NCI-H1694 (cell line): ENCODE measurements around the gene RHPN2.
"Not testable (repeated sequence)": the region's sequence is repeated elsewhere in the genome, so short reads cannot be mapped to it uniquely, and the experiment has no call there.

Experiments
- DNase-seq: peaks from one replicate; lab custom pipeline; 2025; lab: John Stamatoyannopoulos, UW

The RHPN2 gene

DNA sequence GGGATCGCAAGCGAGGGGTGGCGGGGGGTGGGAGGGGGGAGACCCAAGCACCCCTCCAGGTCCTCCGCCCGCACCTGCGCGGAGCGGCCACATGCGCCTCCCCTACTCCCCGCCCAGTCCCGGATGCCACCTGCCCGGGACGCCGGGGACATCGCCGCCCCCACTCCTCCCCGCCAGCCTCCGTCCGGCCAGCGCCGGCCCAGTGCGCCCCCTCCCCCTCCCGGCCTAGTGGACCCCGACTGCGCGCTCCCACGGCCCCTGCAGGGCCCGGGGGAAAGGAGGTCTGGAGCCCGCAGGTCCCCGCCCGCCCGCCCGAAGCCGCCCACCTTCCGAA, 263 bp downstream of the RHPN2 start:
- DNase-seq = no peak

DNA sequence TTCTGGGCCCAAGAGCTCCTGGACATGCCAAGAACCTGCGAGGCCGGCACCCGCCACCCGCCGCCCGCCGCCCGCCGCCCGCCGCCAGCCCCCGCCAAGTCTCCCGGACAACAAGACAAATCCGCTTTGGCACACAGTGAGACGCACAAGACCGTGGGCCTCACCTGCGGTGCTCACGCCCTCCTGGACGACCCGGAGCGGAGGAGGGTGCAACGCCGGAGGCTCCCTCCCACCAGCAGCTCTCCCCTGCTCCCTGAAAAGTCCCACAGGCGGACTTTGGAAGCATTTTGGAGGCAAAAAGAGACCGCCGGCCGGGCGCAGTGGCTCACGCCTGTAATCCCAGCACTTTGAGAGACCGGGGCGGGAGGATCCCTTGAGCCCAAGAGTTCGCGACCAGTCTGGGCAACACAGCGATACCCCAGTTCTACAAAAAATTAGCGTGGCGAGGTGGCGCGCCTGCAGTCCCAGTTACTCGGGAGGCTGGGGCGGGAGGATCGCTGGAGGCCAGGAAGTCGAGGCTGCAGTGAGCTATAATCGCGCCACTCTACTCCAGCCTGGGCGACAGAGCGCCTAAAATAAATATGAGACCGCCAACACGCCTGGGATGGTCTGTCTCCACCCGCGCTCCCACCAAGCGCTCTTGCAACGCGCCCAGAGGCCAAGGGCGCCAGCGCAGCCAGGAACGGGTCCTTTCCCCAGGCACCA, 783 bp downstream of the RHPN2 start:
- no peak for DNase-seq

DNA sequence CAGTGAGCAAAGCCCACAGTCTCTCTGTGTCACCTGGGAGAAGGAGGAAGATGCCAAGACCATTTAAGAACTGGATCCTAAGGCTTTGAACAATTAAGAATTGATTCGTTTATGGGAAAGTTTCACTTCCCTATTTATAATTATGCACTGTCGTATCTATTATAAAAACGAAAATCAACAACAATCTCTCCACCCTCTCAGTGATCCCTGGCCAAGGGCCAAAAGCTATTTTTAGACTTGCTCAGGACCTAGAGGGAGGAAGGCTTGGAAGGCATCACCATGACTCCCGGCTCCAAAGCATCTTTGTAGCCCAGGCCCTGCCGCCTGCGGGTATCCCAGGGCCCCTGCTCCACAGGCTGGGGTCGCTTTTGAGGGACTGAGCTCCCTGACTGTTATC, 1.3 kb downstream of the RHPN2 start:
- DNase-seq = peak; percentile 35

DNA sequence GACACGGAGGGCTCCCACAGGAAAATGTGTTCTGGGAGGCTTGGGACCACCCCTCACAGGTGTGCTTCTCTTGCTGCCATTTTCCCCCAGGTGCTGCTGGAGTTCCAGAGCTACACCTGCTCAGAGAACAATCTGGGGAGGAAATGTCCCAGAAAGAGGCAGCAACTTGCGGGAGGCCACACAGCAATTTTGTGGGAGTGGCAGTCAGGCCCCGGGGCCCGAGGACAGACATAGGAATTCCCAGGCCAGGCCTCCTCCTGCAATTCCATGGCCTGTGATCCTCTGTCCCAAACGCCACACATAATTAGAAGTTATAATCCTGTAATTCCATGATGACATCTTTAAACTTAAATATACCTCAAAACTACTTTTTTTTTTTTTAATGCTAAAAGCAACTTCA, 1.8 kb downstream of the RHPN2 start:
- DNase-seq = no peak

DNA sequence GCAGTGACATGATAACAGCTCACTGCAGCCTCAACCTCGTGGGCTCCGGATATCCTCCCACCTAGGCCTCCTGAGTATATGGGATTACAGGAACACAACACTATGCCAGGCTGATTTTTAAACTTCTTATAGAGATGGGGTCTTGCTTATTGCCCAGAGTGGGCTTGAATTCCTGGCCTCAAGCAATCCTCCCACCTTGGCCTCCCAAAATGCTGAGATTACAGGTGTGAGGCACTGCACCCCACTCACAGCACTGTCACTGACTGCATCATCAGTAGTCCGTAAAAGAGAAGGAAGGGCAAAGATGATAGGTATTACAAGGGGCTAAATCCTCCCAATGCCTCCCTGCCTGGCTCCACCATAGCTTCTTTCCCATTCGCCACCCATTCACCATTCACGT, 4.1 kb downstream of the RHPN2 start:
- no peak for DNase-seq

DNA sequence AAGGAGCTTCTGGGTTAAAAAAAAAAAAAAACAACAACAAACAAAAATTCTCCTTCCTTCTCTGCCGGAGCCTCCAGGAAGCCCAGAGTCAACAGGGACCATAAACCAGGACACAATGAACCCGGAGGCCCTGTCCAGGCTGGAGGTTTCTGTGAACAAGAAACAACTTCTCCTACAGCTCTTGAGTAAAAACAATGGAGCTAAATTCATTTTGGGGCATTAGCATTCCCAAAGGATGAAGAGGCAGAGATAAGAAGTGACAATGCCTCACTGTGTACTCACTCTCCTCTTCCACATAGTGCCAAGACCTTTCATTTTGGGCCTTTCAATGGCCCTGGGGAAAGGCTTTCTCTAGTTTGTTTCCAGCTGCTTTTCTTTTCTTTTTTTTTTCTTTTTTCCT, 9.0 kb downstream of the RHPN2 start:
- DNase-seq = no peak

DNA sequence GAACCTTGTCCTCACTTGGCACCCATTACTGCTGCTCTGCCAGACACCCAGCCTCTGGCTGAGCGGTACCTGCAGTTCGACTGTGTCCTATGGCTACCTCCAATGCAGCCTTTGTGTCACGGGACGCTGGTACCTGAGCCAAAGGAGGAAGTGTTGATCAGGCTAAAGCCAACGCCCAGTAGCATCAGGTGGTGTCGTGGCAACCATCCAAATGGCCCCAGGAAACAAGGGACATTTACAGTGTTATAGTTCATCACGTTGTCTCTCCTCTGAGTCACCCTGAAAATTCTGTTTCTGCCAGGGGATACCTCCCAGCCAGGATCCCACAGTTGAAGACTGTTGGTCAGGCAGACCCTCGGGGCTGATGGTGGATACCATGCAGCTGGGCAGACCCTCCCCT, 10.1 kb downstream of the RHPN2 start:
- DNase-seq = no peak

DNA sequence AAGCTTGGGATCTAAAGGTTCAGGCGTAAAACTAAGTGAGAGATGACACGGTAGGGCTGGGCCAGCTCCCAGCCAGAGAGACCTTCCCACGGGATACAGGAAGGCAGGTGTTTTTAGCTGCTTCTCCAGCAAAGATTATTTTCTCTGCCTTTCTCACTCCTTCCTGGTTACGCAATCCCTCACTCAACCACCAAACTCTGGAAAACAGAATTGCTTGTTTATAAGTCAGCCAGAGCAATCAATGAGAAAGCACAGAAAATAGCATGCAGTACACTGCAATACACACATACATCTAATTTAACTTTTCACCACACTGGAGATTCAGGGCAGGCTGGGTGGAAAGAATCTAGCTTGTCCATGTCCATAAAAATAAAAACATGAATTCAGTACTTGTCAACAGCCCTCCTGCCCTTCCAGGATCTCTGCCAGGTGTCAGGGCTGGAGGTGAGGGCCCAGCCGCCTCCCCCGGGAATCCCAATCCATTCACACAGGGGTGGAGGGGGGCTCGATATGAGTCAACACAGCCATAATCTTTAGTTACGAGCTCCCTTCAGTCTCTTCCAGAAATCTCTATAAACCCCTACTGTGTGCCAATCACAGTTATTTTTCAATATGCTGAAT, 12.2 kb downstream of the RHPN2 start:
- no peak for DNase-seq

DNA sequence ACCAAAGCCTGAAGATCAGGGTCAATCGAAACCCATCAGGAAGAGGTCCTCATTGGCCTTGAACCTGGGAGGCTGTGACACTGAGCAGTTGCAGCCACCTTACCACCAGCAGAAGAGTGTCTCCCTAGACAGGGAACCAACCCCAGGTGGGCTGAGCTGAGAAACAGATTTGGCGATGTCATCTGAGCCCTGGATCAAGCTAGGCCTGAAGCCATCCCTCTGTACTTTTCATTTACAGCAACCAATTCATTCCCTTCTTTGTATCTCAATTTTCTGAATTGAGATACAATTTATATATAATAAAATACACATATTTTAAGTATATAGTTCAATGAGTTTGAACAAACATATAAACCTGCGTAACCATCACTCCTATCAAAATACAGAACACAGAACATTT, 14.6 kb downstream of the RHPN2 start:
- DNase-seq = no peak

DNA sequence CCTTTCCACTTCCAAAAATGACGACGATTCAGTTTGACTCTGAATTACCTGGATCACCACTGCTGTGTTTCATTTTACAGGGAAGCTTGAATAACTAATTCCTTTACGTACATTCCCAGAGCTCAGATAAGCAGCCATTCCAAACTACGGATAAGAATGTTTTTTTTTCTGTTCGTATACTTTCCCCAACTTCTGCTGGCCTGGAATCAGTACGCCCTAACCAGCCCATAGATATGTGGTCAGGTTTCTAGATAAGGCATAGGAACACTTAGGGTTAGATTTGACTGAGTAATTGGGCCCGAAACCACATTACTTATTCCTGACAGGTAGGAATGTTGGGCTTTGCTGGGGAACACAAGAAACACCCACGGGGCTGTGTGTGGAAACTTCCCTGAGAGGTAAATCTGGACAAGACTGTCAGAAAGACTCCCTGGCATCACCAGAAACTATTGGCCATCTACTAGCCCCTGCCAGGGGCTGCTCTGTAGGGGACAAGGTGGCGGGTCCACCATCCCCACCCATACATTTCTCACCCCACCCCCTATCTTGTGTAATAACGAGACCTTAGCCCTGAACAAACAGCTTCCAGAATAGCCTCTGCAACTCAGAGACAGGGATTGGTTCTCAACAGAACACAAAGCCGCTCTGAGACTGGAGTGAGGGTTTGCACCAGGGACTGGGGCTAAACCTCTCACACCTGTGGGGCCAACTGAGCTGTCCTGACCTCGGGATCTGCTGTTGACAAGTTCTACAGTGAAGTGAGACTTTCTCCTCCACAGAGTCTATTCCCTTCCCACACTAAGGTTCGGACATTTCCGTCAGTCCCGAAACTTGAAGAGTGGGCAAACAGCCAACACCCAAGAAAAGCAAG, 15.6 kb downstream of the RHPN2 start:
- no peak for DNase-seq

DNA sequence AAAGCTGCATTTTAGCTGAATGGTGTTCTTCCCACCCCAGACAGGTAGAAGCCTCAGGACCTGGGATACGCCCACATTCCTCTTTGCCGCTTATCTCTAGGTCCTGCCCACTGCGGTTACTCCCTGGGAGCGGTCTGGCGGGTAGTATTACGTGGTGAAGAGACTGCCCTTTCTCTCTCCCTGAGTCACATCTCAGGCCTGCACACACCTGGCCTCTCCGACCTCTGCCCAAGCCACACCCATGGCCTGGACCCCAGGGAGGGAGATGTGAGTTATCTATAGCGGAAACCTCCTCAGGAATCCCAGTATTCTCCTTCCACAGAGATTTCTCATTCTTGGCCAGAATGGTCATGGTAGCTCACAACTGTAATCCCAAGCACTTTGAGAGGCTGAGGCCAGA, 17.3 kb downstream of the RHPN2 start:
- no peak for DNase-seq

DNA sequence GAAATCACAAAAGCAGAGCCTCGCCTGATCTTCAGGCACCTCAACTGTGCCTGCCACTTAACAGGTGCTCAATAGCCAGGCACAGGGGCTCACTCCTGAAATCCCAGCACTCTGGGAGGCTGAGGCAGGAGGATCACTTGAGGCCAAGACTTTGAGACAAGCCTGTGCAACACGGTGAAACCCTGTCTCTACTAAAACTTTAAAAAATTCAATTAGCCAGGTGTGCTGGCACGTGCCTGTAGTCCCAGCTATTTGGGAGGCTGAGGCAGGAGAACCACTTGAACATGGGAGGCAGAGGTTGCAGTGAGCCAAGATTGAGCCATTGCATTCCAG, 22.9 kb downstream of the RHPN2 start:
- DNase-seq = not testable (repeated sequence)

DNA sequence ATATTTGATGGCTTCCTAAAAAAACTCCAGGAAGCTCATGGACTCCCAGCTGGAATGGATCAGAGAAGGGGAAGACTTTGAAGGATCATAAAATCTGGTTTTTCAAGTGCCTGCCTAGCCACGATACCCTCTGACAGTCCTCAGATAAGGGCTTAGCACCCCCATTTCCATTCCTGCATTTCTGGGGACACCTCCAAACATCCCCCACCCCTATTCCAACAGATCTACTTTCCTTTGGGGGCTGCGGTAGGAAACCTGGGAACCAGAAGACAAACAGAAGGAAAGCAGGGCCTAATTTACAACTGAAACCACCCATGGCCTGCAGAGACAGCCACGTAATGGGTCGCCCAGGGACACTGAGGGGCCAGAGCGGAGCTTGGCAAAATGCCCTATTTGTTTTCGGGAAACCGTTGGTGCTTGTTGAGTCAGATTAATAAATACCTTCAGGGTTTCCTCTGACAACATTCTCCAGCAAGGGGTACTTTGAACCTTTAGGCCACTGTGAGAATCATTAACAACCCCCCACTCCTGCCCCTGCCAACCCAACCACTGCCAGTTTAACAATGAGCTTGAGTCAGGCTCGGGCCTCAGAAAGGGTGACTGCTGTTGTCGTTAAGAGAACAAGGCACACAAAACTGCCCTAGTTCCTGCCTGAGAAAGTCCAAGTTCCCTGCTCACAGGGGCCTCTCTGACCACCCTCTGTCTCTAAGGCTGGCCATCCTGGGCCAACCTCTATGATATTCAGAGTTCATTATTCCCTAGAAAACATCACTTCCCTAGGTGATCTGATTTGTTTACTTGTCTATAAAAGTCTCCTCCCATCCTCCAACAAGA, 23.5 kb downstream of the RHPN2 start:
- DNase-seq = no peak

DNA sequence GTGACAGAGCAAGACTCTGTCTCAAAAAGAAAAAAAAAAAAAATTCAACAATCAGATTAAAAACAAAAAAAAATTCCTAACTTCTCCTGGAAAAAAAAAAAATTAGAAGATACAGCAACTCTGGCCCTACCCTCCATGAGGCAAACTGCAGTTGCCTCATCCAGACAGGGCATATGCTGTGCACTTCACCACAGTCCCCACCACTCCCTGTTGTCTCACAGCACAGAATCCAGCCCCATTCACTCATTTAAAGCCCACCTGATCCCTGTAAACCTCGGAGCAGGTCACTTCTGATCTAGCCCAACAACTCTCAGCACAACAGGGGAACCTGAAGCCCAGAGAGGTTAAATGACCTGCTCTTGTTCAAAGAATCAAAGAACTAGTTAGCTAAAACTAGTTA, 24.9 kb downstream of the RHPN2 start:
- DNase-seq = no peak

DNA sequence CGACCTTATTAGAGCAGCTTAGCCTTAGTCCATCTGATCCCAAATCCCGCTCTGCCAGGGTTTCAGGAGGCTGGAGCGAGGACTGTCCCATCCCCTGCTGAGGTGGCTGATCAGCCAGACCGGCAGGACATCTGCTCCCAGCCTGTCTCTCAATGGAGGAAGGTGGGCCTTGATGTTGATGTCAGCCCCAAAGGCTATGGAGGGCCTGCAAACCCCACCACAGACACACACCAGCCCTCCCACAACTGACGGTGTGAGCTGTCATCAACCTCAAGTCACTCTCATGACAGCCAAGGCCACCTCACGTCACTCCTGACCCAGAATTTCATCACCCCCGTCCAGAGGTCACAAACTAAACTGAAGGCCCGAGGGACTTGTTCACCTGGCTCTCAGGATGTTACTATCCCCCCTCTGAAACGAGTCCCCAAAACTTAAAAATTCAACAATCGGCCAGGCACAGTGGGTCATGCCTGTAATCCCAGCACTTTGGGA, 25.5 kb downstream of the RHPN2 start:
- DNase-seq = no peak

DNA sequence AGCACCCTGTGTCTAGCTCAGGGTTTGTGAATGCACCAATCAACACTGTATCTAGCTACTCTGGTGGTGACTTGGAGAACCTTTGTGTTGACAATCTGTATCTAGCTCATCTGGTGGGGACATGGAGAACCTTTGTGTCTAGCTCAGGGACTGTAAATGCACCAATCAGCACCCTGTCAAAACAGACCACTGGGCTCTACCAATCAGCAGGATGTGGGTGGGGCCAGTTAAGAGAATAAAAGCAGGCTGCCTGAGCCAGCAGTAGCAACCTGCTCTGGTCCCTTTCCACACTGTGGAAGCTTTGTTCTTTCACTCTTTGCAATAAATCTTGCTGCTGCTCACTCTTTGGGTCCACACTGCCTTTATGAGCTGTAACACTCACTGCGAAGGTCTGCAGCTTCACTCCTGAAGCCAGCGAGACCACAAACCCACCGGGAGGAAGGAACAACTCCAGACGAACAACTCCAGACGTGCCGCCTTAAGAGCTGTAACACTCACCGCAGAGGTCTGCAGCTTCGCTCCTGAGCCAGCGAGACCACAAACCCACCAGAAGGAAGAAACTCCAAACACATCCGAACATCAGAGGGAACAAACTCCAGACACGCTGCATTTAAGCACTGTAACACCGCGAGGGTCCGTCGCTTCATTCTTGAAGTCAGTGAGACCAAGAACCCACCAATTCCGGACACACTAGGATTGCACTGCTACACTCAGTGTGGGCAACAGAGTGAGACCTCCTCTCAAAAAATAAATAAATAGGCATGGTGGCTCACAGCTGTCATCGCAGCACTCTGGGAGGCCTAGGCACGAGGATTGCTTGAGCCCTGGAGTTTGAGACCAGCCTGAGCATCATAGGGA, 27.3 kb downstream of the RHPN2 start:
- not testable (repeated sequence) for DNase-seq

DNA sequence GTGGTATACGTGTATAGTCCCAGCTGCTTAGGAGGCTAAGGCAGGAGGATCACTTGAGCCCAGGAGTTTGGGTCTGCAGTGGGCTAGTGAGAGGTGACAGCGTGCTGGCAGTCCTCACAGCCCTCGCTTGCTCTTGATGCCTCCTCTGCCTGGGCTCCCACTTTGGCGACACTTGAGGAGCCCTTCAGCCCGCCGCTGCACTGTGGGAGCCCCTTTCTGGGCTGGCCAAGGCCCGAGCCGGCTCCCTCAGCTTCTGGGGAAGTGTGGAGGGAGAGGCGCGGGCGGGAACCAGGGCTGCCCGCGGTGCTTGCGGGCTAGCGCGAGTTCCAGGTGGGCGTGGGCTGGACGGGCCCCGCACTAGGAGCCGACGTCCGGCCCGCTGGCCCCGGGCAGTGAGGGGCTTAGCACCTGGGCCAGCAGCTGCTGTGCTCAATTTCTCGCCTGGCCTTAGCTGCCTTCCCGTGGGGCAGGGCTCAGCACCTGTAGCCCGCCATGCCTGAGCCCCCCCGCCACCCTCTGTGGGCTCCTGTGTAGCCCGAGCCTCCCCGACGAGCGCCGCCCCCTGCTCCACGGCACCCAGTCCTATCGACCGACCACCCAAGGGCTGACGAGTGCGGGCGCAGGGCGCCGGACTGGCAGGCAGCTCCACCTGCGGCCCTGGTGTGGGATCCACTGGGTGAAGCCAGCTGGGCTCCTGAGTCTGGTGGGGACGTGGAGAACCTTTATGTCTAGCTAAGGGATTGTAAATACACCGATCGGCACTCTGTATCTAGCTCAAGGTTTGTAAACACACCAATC, 28.1 kb downstream of the RHPN2 start:
- not testable (repeated sequence) for DNase-seq

DNA sequence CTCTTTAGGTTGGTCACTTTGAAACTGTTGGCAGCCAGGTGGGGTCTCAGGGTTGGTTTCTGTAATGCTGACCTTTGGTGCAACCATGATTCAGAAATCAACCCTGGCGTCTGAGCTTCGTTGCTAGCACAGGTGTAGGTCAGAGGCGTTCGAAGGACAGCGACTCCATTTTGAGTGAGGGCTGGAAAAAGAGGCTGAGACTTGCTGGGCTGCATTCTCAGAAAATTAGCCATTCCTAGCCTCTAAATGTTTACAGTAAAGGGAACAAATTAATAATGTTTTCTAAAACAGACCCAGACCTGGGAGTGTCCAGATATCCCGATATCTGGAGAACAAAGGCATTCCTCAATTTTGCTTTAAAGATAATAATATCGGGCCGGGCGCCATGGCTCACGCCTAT, 29.2 kb downstream of the RHPN2 start:
- no peak for DNase-seq

DNA sequence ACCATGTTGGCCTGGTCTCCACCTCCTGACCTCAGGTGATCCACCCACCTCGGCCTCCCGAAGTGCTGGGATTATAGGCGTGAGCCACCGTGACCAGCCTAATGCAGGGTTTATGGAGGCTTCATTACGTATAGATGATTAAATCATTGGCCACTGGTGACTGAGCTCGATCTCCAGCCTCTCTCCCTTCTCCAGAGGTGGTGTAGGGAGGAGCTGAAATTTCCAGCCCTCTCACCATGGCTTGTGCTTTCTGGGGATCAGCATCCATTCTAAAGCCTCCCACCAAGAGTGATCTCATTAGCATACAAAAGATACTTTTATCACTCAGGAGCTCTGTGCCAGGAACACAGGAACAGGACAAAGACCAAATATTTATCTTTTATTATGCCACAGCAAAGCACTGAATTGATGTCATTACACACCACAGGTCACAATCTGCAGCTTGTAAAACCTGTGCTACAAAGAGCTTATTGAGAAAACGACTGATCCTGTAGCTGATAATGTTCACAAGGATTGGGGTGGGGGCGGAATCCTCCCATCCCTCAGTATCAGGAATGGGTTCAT, 32.4 kb downstream of the RHPN2 start:
- DNase-seq = no peak

DNA sequence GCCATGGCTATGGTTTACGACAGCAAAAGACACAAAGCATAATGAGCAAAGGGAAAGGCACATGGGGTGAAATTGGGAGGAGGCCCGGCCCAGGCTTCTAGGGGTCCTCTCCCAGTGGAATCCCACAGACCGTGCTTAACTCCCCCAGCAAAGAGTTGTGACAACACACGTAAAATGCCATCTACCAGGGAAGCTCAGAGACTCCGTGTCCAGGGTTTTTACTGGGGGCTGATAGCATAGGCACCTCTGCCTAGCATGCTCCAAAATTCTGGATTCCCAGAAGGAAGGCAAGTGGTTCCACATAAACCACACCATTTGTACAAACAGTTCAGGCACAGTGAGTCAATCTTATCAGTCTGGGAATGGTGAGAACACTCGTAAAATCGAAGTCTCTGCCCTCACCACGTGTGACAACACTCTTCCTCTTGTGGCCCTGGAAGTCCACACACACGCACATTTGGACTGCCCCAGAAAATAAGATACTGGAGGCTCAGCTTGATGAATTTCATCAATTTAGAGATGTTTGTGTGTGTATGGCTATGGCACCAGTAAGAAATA, 34.9 kb downstream of the RHPN2 start:
- DNase-seq = no peak
